HK-2 (cell line): ENCODE results near the gene MEG3.

ENCODE experiments used
- DNase-seq: peaks from one replicate; pipeline ENCODE4 v3.0.0-alpha.2; 2018; ENCODE audit not compliant: unreplicated experiment

The MEG3 gene

DNA sequence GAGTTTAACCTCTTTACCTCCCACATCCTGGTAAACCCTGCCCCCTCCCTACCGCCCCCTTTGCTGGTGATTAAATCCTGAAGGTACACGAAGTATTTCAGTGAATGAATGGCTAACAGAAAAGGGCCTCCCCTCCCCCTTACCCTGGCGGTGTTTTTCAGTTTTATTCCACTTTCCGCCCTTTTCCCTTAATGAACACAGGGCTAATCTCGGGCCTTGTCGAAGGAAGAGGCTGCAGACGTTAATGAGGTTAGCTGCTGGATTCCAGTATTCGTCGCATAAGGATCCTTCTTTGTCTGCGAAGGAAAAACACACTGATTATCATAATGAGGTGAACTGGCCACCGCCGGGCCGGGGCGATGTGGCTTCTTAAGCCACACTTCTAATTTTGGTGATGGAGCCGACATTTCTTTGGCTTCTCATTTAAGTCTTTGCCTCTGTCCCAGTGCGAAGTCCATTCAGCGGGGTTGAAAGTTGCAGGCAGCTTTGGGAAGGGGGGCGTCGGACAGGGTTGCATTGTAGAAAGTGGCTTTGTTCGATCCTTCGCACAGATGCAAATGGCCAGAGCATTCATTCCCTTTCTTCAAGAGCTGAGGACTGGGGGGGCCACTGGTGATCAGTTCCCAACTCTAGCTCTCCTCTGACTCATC lies 6.5 kb downstream of the MEG3 start:
- no peak for DNase-seq

DNA sequence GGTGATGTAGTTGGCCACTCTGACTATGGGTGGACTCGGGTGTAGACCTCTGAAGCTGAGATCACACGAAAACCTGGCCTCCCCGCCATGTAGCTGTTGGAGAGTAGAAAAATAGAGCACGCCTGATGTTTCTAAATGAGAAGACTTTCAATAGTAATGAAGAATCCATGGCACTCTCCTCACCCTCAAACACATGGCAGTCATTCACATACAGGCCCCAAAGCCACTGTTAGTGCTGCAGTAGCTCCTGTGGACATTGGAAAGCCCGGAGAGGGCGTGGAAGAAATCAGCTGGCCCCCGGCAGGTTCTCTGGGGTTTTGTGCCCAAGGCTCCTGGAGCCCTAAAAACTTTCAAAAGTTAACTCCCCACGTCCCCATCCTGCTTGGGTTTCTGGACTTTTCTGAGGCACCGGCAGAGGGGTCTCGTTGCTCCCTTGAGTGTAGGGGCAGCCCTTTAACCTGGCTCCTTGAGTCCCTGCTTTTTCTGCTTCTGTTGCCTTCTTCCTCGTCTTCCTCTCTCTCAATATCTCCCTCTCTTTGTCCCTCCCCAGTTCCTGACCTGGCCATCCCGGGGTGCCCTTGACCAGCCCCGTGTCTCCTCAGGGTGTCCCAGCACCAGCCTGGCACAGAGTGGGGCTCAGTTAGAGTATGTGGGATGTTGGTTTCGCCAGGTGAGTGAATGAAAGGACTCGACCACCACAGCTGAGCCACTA lies 8.3 kb downstream of the MEG3 start:
- DNase-seq: no peak

DNA sequence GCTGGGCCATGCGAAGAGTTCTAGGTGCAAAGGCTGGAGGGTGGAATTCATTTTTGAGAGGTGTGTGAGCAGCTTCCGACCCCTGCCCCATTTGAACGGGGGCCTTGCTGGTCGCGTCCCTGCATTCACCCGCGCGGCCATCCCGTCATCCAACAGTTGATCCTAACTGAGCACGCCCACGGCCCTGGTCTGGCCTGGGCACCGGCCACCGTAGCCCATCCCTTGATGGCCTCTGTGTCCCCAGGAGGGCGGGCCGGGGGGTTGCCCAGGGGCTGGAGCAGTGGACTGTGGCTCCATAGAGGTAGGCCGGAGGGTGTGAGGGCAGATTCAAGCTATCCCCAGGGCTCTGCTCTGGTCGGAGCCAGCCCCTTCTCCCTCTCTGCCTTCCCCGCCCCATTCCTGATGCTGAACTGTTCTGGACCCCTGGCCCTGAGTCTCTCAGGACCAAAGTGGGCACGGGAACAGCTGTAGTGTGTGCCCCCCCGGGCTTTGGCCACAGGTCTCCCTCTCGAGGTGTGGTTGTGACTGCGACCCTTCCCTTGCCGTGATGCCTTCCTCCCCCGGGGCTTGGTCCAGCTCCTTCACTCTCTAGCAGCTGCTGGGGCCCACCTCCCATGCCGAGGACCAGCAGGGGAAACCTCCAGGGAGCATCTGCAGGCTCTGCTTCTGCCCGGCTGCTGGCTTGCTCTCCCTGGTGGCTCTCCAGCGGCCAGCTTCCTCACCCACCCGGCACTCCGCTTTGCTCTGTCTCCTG lies 9.1 kb downstream of the MEG3 start:
- no peak for DNase-seq

DNA sequence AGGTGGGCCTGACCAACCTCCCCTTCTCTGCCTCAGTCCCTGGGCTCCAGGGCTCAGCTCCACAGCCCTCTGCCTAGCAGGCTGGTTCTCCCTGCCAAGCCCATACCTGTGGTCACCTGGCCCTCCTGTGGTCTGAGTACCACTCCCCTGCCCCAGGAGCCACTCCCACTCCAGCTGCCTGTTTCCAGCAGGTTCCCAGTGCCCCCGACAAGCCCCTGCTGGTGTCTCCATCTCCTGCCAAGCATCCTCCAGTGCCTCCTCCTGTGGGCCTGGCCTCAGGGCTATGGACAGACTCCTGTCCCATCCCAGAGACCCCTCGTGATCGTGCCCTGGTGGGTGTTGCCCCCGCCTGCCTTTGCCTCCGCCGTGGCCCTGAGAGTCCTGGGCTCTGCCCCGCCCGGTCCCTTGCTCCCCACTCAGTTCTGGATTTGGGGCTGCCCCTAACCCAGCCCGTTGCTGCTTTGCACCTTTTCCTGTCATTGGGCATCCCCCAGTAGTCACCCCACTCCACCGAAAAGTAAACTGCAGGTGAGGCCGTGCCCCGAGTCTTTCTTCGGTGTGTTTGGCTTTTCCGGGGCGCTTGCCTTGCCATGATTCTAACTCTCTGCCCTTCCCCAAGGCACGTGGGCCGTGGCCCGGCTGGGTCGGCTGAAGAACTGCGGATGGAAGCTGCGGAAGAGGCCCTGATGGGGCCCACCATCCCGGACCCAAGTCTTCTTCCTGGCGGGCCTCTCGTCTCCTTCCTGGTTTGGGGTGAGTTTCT lies 9.8 kb downstream of the MEG3 start:
- DNase-seq: no peak

DNA sequence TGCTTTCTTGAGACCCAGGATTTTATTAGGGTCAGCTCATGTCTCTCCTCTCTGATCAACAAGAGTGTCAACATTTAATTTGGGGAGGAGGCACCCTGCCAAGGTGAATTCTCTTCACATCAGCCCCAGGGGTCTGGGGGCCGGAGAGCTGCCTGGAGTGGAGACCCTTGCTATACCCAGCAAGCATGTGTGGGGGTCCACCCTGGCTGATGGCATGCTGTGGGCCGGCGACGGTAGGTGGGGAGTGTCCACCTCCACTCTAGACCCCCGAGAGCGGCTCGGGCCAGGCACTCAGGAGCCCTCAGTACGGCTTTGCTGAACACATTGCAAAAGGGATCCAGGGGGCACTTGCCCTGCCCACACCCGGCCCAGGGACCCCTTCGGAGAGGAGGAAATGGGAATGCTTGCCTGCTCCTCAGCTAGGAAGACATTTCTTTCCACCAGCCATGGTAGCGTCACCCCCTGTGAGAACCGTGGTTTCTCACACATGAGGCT lies 10.4 kb downstream of the MEG3 start:
- no peak for DNase-seq

DNA sequence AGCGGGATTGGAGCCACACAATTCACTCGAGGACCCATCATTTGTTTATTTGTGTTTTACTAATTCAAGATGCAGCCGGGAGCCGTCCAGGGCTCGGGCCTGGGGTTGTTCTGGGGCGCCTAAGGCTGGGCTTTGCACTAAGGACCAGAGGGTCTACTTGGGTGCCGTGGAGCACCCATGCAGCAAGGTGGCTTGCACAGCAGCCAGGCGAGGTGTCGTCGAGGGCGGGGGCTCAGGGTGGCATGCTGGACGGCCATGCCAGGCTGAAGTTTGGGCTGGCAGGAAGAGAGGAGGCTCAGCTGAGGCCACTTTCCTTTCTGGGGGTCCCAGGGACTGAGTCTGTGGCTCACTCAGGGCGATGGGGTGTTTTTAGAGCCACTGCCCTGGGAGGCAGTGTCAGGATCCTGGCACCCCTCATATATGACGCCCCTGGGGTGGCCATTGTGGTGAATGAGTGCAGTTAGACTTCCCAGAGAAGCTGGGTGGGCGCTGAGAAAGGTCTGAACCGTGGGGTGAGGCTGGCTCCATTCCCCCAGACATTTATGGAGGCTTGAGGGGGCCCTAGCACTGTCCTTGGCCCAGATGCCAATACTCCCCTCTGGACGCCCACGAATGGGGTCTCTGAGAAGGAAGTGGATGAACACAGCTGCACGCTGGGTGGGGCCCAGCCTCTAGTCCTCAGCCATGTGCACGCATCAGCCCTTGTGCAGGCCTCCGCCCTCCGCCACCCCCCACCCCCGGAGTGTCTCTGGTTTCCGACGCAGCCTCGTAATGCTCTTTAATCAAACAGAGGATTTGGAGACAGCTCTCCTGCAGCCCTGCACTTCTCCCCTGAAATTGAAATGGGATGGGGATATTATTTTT lies 11.3 kb downstream of the MEG3 start:
- no peak for DNase-seq

DNA sequence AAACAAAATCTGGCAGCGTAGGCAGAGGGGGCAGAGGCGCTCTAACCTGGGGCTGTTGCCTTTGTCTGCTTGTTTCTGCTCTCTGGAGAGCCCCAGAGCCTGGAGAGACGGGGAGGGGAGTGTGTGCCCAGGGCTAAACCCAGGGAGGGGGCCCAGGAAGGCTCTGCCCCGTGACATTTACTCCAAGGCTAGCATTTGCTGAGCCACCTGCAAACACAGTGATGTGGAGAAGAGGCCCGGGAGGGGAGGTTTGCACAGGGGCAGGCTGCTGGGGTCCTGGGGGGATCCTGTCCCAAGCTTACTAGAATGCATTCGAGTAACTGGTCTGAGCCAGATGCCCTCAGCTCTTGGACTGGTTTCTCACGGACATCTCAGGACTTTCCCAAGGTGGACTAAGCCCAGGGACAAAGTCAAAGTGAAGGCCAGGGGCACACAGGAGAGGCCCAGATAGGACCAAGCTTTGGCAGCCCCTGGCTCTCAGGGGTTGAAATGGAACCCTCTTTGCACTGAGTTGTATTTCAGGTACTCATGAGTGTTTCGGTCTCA lies 12.0 kb downstream of the MEG3 start:
- no peak for DNase-seq

DNA sequence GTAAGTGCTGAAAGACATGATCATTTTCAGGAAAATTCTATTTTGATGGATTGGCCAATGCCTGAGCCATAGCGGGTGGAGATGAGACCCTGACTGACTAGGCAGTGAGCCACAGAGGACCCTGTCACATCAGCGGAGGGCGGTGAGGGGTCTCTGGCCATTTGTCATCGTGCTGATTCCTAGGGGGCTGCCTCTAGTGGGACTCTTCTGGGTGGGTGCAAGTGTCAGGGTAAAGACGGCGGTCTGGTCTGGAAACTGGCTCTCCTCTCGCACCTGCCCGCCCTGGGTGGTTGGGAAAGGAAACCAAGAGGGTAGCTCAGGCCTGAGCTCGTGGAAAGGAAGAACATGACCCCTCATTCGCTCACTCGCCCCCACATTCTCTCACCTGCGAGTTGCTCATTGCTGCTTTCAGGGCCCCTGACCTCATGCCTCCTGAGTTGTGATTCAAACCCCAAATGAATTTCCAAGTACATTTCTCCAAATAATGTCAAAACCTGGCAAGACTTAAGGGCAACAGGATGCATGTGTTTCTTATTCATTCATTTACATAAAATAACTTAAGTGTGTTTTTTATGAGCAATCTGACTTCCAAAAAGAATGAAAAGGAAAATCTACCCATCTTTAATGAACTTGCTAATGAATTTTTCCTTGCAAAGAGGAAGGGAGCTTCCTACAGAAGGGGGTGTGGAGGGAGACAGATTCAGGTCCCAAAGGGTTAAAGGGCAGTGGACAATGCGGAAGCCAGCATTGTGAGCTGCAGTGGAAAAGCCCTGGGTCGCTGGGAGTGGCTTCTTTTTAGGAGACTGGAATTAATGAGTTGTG lies 12.8 kb downstream of the MEG3 start:
- no peak for DNase-seq

DNA sequence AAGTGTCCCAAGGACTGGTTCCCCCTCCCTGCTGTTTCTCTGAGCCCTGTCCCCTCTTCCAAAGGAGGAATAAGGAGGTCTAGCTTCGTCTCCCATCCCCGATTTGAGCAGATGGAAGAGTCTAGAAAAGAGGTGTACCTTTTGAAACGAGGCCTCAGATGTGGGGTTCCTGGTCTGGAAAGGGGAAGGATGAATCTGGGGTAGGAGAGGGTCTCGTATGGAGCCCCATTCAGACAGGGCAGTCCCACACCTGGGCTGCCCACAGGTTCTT lies 13.3 kb downstream of the MEG3 start:
- DNase-seq: no peak

DNA sequence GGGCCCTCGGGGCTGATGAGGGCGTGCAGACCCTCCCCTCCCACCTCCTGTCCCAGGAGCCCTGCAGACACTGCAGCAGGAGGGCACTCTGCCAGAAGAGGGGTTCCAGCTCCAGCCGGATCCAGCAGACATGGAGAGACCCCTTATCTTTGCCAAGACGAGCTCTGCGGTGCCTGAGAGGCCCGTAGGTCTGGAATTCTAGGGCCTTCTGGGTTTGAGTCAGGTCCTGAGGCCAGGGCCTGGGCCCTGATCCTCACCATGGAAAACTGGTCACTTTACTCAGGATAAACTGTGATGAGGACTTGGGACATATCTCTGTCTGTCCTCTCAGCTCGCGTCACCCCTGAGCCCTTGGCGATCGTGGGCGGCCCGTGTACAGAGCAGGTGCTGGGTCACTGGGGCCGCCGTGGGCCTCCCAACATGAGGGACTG lies 13.8 kb downstream of the MEG3 start:
- no peak for DNase-seq

DNA sequence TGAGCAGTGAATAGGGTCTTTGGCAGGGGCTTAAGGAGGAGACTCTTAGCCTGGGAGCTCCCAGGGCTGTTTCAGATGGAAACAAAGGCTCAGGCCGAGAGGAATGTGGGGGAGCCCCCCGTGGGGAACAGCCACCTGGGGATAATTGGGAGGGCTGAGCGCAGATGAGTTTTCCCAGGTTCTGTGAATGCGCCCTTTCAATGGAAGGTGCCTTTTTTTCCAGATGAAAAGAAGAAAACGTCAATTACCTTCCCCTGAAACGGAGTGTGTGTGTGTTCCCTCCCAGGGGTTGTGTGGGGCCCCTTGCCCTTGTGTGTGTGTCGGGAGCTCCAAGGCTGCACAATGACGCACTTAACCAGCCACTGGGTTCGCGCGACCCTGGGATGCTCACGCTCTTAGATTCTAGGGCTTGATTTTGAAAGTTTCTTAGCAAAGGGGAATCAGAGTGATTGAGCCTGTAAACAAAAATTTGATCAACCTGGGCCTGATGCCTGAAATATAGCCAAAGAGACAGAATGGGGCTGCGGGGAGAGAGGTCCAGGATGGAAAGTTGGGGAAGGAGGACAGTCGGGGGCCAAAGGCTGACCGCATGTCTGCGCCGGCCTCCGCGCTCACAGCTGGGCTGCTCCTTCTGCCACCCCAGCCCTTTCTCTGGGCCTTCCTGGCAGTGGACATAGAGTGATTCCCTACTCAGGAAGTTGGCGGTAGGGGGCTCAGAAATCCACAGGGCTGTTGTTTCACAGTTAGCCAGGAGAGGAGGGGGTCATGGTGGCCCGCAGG lies 14.6 kb downstream of the MEG3 start:
- DNase-seq: no peak

DNA sequence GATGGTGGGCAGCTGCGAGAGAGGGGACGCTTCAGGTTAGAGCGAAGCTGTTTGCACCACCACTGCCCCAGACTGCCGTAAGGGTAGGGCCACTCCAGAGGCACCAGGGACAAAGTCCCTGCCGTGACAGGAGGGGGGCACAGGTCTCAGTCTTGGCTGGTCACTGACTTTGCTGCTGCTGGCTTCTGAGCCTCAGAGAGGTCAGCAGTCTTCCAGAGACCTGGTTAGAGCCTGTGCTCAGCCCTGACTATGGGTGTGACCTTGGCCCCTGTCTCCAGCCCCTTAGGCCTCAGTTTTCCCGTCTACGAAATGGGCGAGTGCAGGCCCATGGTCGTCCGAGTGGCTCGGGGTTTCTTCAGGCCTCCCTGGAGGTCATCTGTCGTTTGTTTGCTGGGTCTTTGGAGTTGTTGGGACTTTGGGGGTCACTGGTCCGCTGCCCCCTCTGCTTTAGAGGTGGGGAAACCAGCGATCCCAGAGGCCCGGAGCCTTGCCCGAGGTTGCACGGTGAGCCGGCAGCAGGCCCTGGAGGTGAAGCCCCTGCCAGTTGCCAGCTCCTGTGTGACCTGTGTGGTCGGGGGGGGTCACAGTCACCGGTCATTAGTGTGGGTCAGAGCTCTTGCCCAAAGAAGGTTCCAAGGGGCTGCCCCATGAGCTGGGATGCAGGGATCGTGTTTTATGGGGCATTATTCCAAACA lies 15.3 kb downstream of the MEG3 start:
- DNase-seq: no peak

DNA sequence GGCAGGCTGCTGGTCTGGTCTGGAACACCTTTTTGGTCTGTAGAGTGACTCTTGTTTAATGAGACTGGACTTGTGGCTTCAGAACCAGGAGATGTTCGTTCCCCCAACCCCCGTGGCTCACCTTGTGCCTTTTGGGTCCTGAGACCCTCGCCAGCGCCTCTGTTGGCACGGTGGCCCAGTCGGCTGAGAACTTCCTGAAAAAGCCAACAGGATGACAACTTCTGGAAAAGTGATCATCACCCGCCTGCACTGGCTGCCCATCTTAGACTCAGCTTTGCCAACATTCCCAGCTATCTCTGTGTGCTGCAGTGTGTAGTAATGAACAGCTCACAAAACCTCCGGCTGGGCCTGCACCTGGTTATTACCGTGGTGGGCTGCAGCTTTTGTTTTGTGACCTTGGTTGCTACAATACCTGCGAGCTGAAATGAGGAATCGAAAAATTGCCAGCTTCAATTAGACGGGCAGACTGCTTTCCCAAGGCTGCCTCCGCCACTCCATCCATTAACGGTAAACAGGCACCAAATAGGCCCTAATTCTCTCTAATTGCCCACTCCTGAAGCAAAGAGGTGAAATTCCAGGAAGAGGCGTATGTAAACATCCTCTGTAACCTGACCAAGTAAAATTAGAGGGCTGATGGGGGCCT lies 16.0 kb downstream of the MEG3 start:
- no peak for DNase-seq

DNA sequence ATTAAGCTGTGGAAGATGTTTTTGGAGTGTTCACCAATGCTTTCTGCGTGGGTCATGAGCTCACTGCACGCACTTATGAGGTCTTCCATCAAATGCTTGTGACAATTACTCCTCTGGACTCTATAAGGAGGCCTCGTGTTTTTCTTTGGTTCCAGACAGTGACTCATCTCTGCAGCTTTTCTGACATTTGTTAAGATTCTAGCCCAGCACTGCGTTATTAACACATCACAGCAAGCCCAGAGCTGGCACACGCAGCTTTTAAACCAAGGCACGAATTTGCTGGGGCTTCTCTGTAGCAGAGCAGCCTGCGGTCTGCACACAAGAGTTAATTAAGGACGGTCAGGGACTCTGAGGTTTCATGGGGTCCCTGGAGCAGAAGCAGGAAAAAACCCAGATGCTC lies 16.9 kb downstream of the MEG3 start:
- DNase-seq: no peak

DNA sequence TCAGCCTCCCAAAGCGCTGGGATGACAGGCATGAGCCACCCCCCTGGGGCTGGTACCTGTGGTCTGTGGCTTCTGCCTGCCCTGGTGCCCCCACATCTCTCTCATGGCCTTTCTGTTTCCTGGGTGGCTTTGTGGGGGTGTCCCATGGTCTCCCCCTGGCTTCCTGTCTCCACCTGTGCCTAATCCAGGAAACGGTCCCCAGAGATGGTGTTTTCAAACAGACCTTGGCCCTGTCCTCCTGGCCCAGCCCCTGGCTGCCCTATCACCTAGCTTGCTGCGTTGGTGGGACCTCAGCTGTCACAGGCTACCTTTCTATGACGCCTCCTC lies 18.1 kb downstream of the MEG3 start:
- DNase-seq: no peak

DNA sequence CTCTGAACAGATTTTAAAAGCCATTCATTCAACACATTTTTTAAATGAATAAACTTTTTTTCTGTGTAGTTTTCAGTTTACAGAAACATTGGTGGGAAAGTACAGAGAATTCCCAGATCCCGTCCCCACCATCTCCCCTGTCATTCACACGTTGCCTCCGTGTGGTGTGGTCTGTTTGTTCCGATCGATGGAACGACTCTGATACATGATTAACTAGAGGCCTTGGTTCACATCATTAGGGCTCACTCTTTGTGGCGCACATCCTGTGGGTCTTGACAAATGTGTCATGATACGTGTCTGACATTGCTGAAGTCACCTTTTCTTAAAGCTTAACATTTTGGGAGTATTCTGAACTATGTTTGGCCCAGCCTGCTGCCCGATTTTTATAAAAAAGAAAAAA lies 18.5 kb downstream of the MEG3 start:
- no peak for DNase-seq

DNA sequence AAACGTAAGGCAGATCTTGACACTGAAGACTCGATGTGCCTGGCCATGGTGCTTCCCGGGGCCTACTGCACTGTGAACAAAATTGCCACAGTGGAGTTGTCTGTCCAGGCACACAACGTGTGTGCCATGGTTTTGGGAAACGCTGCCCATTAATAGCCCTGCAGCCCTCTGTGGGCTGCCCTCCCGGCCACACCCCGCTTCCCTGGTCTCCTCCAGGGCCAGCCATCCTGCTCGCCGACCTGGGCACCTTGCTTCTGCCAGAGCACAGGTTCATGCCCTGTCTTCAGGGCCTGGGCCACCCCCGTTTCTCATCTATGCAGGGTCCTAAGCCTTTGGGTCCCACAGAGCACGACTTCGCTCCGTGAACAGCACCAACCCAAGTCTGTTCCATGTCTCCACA lies 18.9 kb downstream of the MEG3 start:
- DNase-seq: no peak

DNA sequence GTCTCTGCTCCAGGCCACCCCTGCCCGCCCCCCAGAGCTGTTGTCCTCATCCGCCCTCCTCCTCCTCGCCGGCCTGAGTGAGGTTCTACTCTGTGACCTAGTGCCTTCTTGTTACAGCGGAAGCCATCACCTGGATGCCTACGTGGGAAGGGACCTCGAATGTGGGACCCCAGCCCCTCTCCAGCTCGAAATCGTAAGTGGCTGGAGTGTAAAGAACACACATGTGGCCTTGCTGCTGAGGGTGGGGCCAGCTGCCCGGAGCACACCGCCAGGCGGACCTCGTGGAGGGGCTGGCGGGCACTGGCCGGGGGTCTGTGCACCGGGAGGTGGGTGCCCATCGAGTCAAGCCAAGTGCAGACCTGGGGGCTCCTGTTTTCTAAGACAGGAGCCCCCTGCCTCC lies 19.4 kb downstream of the MEG3 start:
- DNase-seq: no peak
